C4-2B (cell line): ENCODE measurements around the gene FDX1.
A peak's percentile ranks its signal among the peaks of the same experiment; 100 is the strongest.

Experiments used
- CTCF ChIP-seq: fragments of 450-650 bp; conservative IDR thresholded peaks from 2 replicates; pipeline ENCODE4 v1.5.1; 2017; ENCODE audit warnings: mild to moderate bottlenecking
- ZFX ChIP-seq: fragments of 450-650 bp; IDR thresholded peaks from 2 replicates; pipeline ENCODE4 v1.6.1; 2017

- TF ChIP-seq CTCF: peak; percentile 92
- TF ChIP-seq ZFX: no peak
These were observed at the start of gene FDX1 for GRCh38 chr11:110429731-110430266.
